HL-60/S4 treated with retinoic acid at 250 ng/mL for 4 days and 3 days (cell line): ENCODE data around the gene EEF2.
"Not testable (repeated sequence)": the region's sequence is repeated elsewhere in the genome, so short reads cannot be mapped to it uniquely, and the experiment has no call there.

Experiments
- in situ Hi-C: fragments of 300-500 bp; cut with MboI; formaldehyde crosslinking; loops from 2 replicates; pipeline ENCODE4 v1.7.0; 2022; ENCODE audit warnings: low sequenced_read_pairs

EEF2 gene

DNA sequence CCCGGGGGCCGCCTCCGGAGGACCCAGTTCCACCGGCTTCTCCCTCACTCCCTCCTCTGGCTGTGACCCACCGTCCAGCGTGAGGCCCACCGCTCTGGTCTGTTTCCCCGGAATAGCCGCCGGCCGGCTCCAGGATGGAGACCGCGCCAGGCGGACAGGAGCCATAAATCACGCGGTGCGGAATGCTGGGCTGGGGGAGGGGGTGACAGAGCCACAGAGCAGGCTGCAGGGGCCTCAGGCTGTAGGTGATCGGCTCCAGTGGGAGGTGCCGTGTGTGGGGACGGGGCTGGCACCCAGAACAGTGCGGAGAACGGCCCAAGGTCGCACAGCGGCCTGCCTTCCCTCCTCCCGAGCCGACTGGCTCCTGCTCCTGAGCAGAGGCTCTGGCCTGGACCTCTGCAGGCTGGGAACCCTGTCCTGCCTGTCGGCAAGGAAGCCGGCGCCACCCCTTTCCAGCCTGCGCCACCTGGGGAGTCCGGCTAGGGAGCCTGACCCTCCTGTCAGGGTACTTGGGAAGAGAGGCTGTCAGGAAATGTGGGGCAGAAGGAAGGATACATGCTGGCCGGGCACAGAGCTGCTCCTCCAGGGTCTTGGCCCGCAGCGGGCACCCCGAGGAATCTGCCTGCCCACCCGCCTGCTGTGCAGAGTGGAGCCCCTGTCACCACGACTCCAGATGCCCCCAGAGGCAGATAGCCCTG lies 30.6 kb upstream of the EEF2 start:
- in situ Hi-C loops, result no loop called here

DNA sequence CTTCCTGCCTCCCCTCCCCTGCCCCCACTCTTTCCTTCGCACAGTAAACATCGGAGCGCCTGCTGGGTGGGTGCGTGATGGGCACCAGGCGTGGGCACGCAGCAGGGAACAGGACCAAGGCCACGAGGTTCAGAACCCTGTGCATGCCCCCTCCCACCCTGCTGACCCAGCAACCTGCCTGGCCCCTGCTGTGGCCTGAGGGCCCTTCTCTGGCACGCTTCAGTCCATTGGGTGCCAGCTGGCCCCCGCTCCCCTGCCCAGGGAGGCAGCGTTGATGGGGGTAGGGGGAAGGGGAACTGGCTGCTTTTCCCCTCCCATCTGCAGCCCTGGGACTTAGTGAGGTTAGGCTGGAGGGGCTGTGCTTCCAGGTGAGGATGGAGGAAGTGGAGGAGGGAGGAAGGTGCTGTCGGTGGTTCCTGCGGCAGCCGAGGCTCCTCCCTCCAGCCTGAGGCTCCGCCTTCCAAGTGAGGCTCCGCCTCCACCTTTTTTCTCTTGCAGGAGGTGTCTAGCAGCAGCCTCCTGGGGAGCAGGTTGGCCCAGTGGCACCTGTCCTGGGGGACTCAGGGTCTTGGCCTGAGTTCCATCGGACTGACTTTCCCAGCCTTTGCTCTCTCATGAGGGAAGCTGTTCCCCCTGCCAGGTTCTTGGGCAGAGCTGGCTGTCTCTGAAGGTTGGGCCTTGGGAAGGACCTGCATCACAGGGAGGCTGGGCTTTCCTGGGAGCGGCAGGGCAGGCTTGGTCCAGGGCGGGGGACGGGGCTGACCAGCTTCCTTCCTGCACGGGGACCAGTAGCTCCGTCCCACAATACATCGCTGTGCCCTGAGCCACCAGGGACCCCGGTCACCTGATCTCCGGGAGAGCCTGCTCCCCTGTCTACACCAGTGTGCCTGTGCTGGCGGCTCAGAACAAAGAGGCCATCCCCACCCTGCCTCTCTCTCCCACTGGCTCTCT lies 29.6 kb upstream of the EEF2 start:
- in situ Hi-C loops, result no loop called here

DNA sequence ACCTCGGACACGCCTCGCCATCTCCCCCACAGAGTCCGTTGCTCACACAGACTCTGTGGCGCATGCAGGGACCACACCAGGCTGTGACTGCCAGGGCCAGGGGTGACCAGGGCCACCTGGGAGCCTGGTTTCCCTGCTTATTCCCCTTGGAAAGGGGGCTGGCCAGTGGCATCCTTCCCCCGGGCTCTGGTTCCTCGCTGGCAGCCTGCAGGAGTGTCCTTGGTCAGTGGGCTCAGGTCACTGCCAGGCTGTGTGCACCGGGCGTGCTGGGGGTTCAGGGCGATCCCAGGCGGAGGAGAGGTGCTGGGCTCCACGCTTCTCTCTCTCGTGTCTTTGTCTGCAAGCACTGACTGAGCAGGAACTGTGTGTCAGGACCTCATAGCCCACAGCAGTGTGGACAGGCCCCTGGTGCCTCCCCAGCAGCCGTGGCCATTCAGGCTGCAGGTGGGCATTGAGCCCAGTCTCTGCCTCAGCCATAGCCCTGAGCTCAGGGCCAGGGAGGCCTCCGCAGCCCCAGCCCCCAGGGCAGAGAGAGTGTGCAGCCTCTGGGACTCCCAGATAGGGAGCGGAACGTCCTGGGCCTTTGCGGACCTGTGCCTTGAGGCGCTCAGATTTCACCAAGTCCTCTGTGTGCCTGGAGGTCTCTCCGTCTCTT lies 28.8 kb upstream of the EEF2 start:
- in situ Hi-C loops, result no loop called here

DNA sequence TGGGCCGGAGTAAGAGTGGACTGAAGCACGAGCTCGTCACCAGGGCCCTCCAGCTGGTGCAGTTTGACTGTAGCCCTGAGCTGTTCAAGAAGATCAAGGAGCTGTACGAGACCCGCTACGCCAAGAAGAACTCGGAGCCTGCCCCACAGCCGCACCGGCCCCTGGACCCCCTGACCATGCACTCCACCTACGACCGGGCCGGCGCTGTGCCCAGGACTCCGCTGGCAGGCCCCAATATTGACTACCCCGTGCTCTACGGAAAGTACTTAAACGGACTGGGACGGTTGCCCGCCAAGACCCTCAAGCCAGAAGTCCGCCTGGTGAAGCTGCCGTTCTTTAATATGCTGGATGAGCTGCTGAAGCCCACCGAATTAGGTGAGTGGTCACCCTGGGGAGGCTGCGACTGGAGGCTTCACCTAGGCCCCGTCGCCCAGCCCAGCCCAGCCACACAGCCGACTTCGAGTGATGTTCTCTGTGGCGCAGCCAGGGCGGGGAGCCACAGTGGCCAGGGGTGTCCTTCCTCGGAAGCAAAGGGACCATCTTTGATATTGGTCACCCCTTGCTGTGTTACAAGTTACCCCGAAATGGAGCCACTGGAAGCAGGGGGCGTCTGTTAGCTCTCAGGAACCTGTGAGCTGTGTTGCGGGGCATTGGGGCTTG lies 27.8 kb upstream of the EEF2 start:
- in situ Hi-C loops, result no loop called here

DNA sequence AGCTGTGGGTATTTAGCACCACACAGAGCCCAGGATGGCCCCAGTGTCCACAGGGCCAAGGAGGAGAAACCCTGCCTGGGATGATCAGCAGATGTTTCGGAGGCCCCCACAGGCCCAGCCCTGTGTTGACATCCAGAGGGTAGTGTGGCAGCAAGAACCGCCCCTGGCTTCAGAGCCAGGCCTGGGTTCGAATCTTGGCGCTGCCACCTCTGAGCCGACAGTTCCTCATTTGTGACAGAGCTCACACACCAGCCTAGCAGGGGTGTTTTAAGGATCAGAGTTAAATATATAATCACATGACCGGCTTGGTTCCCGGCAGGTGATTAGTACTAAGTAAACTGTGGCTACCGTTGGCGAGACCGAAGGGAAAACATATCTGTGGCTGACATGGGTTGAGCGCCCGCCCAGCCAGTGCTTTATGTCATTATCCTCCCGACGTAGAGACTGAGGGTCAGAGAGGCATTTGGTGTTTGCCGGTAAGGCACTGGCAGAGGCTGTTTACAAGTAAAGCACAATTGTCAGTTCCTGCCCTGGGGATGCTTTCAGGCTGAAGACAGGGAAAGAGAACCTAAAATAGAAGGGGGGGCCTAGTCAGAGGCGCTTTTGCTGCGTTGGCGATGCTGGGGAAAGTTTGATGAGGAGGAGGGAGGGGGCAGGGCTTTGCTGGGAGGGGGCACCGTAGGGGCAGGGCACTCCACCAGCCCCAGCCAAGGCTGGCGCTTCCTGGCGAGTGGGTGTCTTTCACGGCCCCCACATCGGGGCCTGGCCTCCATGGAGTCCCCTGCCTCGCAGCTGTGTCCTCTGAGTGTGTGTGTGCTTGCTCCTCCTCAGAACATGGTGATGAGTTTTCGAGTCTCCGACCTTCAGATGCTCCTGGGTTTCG lies 27.1 kb upstream of the EEF2 start:
- in situ Hi-C loops, result no loop called here

DNA sequence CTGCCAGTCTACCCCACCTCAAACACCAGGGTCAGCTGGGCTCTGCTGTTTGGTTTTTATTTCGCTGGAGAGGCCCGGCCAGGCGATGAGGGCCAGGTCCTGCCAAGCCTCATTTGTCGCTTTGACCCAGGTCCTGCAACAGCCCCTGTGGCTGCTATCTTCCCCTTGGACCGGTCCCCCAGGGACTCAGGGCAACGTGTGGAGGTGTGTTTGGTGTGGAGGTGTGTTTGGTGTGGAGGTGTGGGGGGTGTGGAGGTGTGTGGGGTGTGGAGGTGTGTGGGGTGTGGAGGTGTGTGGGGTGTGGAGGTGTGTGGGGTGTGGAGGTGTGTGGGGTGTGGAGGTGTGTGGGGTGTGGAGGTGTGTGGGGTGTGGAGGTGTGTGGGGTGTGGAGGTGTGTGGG lies 26.2 kb upstream of the EEF2 start:
- in situ Hi-C loops, result not testable (repeated sequence)

DNA sequence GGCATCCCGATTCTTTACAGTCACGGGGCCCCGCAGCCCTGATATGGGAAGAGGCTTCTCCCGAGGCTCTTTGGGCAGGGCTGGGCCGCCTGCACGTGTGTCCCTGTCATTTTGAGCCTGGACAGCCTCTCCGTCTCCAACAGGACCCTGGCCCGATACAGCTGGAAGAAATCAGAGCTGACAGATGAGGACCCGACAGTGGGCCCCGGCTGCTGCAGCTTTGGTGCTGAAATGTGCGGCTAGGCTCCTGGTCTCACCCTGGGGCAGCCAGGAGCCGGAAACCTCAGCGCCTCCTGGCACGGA lies 25.5 kb upstream of the EEF2 start:
- in situ Hi-C loops, result no loop called here

DNA sequence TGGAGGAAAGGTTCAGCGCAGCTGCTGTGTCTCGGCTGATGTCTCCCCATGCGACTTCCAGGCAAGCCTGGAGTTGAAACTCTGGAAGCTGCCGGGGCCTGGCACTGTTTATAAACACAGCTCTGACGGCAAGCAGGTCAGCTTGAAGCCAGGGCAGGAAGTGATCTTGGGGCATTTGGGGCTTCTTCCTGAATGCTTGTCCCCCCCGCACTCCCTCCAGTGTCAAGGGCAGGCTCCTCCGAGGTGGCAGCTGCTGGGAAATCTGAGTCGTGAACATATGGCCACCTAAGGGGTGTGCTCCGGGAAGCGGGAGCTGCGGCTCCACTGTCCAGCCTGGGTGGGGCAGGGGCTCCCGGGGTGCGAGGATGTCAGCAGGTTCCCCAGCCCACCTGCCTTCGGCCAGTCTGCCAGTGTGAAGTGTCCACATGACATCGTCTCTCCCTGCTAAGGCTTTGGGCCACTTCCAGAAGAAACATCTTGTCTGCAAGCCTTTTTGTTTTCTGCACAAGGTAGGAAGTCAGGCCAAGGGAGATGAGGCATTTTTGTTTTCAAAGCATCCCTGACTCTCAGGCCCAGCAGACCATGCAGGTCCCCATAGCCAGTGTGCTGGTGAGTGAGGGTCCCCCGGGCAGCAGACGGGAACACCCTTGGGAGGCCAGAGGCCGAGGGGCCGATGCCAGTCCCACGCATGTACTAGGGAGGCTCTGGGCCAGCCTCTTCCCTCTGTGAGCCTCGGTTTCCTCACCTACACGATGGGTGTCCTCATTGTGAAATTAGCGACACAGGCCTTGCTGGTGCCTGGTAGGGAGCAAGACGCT lies 24.9 kb upstream of the EEF2 start:
- in situ Hi-C loops, result no loop called here

DNA sequence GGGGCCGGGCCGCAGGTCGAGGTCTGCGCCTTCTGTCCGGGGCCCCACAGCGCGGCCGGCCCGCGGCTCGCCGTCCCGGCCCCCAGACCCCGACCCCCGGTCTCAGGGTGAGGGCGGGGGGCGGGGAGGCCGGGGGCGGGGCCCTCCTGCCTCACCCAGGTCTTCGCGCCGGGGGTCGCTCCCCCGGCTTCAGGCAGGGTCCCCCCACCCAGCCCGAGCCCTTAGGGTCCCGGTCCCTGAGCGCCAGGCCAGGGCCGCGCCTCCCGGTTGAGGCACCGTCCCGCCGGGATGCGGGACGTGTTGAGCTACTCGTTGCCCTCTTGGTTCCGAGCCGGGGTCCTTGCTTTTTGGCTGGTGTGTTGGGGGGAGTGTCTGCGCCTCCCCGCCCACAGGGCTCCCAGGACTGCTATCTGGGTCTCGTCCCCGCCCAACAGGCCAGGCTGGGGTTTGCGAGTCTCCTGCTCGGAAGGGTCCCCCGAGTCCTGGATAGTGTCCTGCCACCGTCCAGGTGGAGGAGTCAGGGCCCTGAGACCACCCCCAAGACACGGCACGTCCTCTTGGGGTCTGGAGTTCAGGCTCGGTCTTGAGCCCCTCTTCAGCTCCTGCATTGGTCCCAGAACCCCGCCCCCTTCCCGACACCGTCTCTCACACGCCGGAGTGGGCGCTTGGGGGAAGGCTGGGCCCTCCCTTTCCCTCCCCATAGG lies 22.7 kb upstream of the EEF2 start:
- in situ Hi-C loops, result no loop called here

DNA sequence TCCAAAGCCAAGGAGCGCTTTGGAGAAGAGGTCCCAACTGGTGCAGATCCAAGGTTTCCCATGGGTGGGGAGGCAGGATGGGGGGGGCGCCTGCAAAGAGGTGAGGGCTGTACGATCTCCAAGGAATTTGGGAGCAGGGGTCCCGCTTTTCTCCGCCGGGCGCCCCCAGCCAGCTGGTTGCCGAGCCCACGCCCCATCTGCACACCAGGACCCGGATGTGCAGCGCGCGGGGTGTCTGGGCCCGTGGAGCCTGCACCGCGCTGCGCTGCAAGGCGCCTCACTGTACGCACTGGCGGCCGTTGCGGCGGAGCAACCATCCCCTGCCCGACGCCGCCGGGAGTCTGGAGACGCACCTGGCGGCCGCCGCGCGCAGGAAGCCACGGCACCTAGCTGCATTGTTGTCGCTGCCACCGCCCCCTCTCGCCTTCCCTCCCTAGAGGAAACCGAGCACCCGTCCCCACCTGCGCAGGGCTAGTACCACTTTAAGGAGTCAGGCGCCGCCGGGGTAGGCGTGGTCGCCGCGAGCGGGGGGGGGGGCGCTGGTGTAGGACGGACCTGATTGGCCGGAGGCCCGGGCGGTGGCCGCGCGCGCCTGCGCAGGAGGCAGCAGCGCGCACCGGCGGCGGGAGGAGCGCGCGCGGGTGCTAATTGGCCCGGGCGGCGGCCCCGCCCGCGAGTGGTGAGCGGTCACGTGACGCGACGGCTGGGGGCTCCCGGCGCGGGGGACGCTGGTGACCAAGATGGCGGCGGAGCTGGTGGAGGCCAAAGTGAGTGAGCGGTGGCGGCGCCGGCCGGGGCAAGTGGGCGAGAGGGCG lies 22.0 kb upstream of the EEF2 start, which contains the start of gene PIAS4:
TSS of gene PIAS4 (plus strand) at position 716 of the 815 bp plus-strand sequence. CDS start at position 741, 25 bp downstream.
- in situ Hi-C loops, result no loop called here

DNA sequence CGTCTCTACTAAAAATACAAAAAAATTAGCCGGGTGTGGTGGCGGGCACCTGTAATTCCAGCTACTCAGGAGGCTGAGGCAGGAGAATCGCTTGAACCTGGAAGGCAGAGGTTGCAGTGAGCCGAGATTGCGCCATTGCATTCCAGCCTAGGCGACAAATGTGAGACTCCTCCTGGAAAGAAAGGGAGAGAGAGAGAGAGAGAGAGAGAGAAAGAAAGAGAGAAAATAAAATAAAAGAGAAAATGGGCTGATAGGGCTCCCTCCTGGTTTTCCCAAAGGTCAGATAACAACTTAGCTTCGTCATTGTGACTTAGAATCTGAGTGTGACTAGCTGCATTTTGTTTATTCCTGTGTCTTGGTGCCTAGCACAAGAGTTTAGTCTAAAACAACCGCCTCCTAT lies 20.2 kb upstream of the EEF2 start:
- in situ Hi-C loops, result not testable (repeated sequence)

DNA sequence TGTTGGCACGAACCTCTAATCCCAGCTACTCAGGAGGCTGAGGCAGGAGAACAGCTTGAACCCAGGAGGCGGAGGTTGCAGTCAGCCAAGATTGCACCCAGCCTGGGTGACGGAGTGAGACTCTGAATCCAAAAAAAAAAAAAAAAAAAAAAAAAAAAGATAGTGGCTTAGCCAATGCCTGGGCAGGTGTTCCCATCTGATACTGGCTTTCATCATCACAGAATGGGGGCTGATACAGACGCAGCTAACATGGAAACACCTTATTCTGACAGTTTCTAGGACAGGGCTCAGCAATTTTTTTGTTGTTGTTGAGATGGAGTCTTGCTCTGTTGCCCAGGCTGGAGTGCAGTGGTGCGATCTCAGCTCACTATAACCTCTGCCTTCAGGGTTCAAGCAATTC lies 15.5 kb upstream of the EEF2 start:
- in situ Hi-C loops, result not testable (repeated sequence)

DNA sequence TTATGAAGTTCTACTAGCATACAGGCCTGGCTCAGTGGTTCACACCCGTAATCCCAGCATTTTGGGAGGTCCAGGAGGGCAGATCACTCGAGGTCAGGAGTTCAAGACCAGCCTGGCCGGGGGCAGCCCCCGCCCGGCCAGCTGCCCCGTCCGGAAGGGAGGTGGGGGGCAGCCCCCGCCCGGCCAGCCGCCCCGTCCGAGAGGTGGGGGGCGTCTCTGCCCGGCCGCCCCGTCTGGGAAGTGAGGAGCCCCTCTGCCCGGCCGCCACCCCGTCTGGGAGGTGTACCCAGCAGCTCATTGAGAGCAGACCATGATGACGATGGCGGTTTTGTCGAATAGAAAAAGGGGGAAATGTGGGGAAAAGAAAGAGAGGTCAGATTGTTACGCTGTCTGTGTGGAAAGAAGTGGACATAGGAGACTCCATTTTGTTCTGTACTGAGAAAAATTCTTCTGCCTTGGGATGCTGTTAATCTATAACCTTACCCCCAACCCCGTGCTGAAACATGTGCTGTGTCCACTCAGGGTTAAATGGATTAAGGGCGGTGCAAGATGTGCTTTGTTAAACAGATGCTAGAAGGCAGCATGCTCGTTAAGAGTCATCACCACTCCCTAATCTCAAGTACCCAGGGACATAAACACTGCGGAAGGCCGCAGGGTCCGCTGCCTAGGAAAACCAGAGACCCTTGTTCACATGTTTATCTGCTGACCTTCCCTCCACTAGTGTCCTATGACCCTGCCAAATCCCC lies 13.6 kb upstream of the EEF2 start:
- in situ Hi-C loops, result not testable (repeated sequence)

DNA sequence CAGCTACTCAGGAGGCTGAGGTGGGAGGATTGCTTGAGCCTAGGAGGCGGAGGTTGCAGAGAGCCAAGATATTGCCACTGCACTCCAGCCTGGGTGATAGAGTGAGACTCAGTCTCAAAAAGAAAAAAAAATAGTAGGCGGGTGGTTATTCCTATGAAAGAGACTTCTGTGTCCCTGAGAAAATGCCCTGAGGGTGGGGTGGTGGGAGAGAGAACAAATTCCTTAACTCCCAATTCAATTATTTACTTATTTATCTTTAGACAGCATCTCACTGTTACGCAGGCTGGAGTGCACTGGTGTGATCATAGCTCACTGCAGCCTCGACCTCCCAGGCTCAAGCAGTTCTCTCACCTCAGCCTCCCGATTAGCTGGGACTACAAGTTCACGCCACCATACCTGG lies 10.3 kb upstream of the EEF2 start:
- in situ Hi-C loops, result no loop called here

DNA sequence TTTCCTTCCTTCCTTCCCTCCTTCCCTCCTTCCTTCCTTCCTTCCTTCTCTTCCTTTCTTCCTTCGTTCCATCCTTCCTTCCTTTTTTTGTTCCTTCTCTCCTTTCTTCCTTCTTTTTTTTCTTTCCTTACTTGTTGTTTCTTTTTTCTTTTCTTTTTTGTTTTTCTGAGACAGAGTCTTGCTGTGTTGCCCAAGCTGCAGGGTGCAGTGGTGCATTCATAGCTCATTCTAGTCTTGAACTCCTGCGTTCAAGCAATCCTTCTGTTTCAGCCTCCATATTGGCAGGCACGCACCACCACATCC lies 5.5 kb upstream of the EEF2 start:
- in situ Hi-C loops, result no loop called here

DNA sequence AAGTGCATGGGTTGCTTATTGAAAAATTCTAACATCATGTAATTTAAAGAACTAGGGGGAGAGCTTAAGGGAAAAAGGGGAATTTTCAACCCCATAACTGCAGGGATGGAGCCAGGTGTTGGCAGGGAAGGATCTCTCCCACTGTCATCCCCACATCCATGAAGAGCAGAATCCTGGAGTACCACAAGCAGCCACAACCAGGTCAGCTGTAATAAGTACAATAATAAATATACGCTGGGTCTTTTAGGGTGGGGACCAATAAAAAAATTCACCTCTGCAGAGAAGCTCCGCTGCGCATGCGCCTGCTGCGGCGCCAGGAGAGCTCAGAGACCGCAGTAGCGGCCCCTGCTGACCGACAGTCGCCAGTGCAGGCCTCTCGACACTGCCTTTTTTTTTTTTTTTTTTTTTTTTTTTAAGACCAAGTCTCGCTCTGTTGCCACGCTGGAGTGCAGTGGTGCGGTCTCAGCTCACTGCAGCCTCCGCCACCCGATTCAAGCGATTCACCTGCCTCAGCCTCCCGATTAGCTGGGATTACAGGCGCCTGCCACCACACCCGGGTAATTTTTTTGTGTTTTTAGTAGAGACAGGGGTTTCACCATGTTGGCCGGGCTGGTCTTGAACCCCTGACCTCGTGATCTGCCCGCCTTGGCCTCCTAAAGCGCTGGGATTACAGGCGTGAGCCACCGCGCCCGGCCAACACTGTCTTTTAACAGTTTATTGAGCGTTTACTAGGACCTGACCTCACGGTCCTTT lies 2.5 kb upstream of the EEF2 start:
- in situ Hi-C loops, result no loop called here
